ENCODE data around the gene GLDN. TPM values are rescaled to one million over a fixed set of nuclear protein-coding genes. Genes with fewer than 3 reads are reported as not detected.

GLDN gene
- total and polyA plus RNA-seq, 10 of the 15 experiments (the other 5 are each of a cell fraction or from before 2014, with no cell fraction given): 0.13 TPM; not detected in 9

- TF ChIP-seq HSF1 (IDR thresholded peaks at IDR 0.05; ENCODE audit: low read depth, low read length): no peak
- no peak for TF ChIP-seq SIN3A (IDR thresholded peaks at IDR 0.05; ENCODE audit: low read depth, low read length)
- TF ChIP-seq TAF1 (IDR thresholded peaks at IDR 0.05; ENCODE audit: borderline replicate concordance, low read depth, low read length): no peak
- no peak for TF ChIP-seq FOS (IDR thresholded peaks at IDR 0.05; ENCODE audit: borderline replicate concordance, extremely low read depth, insufficient read length)
- TF ChIP-seq ATF2 (IDR thresholded peaks at IDR 0.05; ENCODE audit: low read length): no peak
- no peak for TF ChIP-seq NR2C1 (IDR thresholded peaks at IDR 0.05)
These were observed 25.5 kb downstream of the GLDN start (continued) for GRCh38 chr15:51366920-51367319.

- no peak for ATAC-seq
- SMC1A ChIA-PET (ENCODE audit: uncharacterized antibody, unreplicated experiment): no interaction called here
- intact Hi-C loops (cut with micrococcal nuclease; ENCODE audit: unreplicated experiment): no loop called here
- TF ChIP-seq CREM (IDR thresholded peaks at IDR 0.05; ENCODE audit: low read depth): no peak
- TF ChIP-seq NFXL1 (IDR thresholded peaks at IDR 0.05; ENCODE audit: borderline replicate concordance): no peak
- no peak for TF ChIP-seq RELB (IDR thresholded peaks at IDR 0.05; ENCODE audit: low read depth)
- no peak for TF ChIP-seq ZBED1 (IDR thresholded peaks at IDR 0.05; ENCODE audit: borderline replicate concordance)
- no peak for TF ChIP-seq HDGF (IDR thresholded peaks at IDR 0.05)
- TF ChIP-seq SMAD5 (IDR thresholded peaks at IDR 0.05; ENCODE audit: low read depth): no peak
- TF ChIP-seq HDAC2 (IDR thresholded peaks at IDR 0.05): no peak
- no peak for TF ChIP-seq BMI1 (IDR thresholded peaks at IDR 0.05; ENCODE audit: borderline replicate concordance)
- no peak for TF ChIP-seq E2F8 (IDR thresholded peaks at IDR 0.05; ENCODE audit: low read depth, partially characterized antibody)
These were observed 26.0 kb downstream of the GLDN start for GRCh38 chr15:51367322-51367976.

More at GRCh38 chr15:51367322-51367976, 26.0 kb downstream of the GLDN start:
- H3K9ac ChIP-seq (ENCODE audit: control insufficient read depth, insufficient read depth, low read length): no peak overlapping the region
- no peak for FAIRE-seq
- H3K27me3 ChIP-seq (replicated peaks in 1 of 2; ENCODE audit: control insufficient read depth in 2 of 2, insufficient read depth in 2 of 2, low read length in 1 of 2): peaks cover 5 to 8% of the 10 kb centered on the region in 2 experiments; a peak in 3 of 4 replicates
- no peak overlapping the region for H3K27ac ChIP-seq (ENCODE audit: control insufficient read depth, insufficient read depth)
- H3K4me3 ChIP-seq: no peak overlapping the region
- no peak overlapping the region for H2AFZ ChIP-seq (ENCODE audit: control insufficient read depth, low read depth, low read length)
- CTCF ChIA-PET: interaction anchor here (0.9 to 2.8 kb wide), 3 partner anchors 12 to 205 kb away, joined by 5 to 20 read pairs (median 10); no protein-coding TSS in a partner anchor
- peaks cover 4% of the 10 kb centered on the region for H3K4me1 ChIP-seq (ENCODE audit: control insufficient read depth, insufficient read depth, low read length)
- RAD21 ChIA-PET (ENCODE audit: unreplicated experiment): no interaction called here
- no TSS peak for BruUV-seq (replicated peaks)
- in situ Hi-C loops (cut with MboI): no loop called here
- H3K9me3 ChIP-seq (replicated peaks; ENCODE audit: control insufficient read depth, insufficient read depth, low read length): no peaks in the 10 kb centered on the region
- no peak overlapping the region for H3K4me2 ChIP-seq (ENCODE audit: control insufficient read depth, insufficient read depth)
- no peaks in the 10 kb centered on the region for H3K36me3 ChIP-seq (ENCODE audit: control insufficient read depth in 2 of 2, insufficient read depth in 2 of 2, low read length in 1 of 2)
- 42% methylated on average over 10 of the region's 10 CpGs for WGBS (ENCODE audit: insufficient coverage, insufficient replicate concordance, low lambda C conversion rate, missing lambda C conversion rate)
- H3K79me2 ChIP-seq (ENCODE audit: control insufficient read depth, insufficient read depth, low read length): no peaks in the 10 kb centered on the region
- no peaks in the 10 kb centered on the region for H4K20me1 ChIP-seq (ENCODE audit: control insufficient read depth, insufficient read depth)
- POLR2A ChIA-PET: no interaction called here
- no peak for DNase-seq (ENCODE audit: low read depth, low spot score)
